Measurements from ENCODE around the gene WDR43.

- no peak for TF ChIP-seq POLR2A (IDR thresholded peaks at IDR 0.05)
- TF ChIP-seq CTCF (IDR thresholded peaks at IDR 0.05): no peak
Measured at GRCh38 chr2:28934769-28935168, 40.3 kb downstream of the WDR43 start.

Data from vagina (tissue), 2 donors.